Neural cell (in vitro differentiated cells): ENCODE measurements around the gene RAD51B. TPM values are rescaled to one million over a fixed set of nuclear protein-coding genes. Genes with fewer than 3 reads are reported as not detected.

ENCODE experiments used
- H2AFZ ChIP-seq: fragments of 200-600, 300-800 bp; sonication (generic), shearing (Covaris generic); 2 replicates; pipeline ENCODE4 v1.6.0; 2014; ENCODE audit warnings: low read depth, mild to moderate bottlenecking, antibody characterized with exemption, low read length, moderate library complexity
- H3F3A ChIP-seq: fragments of 200-600 bp; shearing (Covaris generic); 2 replicates; pipeline ENCODE4 v1.6.1; 2016; ENCODE audit warnings: mild to moderate bottlenecking, moderate library complexity, mixed read lengths, antibody characterized with exemption, low read length; ENCODE audit not compliant: insufficient read depth, poor library complexity, severe bottlenecking
- H3K27ac ChIP-seq: fragments of 200-600, 300-800 bp; sonication (generic), shearing (Covaris generic); 2 replicates; pipeline ENCODE4 v1.5.1; 2014; ENCODE audit warnings: mild to moderate bottlenecking, low read length, moderate library complexity
- H3K27me3 ChIP-seq: fragments of 300-800, 200-600 bp; sonication (generic), shearing (Covaris generic); 2 replicates; pipeline ENCODE4 v1.6.0; 2014; ENCODE audit warnings: mild to moderate bottlenecking, low read depth, low read length, moderate library complexity; ENCODE audit not compliant: insufficient read depth
- H3K36me3 ChIP-seq: fragments of 300-800, 200-600 bp; sonication (generic), shearing (Covaris generic); 2 replicates; pipeline ENCODE4 v1.5.1; 2014; ENCODE audit warnings: mild to moderate bottlenecking, antibody characterized with exemption, low read length, moderate library complexity; ENCODE audit not compliant: insufficient read depth
- H3K4me2 ChIP-seq: fragments of 300-800, 200-600 bp; sonication (generic), shearing (Covaris generic); 2 replicates; pipeline ENCODE4 v1.6.0; 2014; ENCODE audit warnings: mild to moderate bottlenecking, low read length
- H3K4me3 ChIP-seq: fragments of 300-800, 200-600 bp; sonication (generic), shearing (Covaris generic); 2 replicates; pipeline ENCODE4 v1.5.1; 2014; ENCODE audit warnings: mild to moderate bottlenecking, low read length, moderate library complexity
- H3K79me2 ChIP-seq: fragments of 200-600 bp; shearing (Covaris generic); replicated peaks from 2 replicates; pipeline ENCODE4 v1.6.0; 2014; ENCODE audit warnings: mild to moderate bottlenecking, low read length, moderate library complexity; ENCODE audit not compliant: insufficient read depth
- H3K9ac ChIP-seq: fragments of 300-800, 200-600 bp; sonication (generic), shearing (Covaris generic); 2 replicates; pipeline ENCODE4 v1.6.1; 2016; ENCODE audit warnings: mild to moderate bottlenecking, low read length, mixed read lengths
- H3K9me2 ChIP-seq: fragments of 200-600 bp; shearing (Covaris generic); 2 replicates; pipeline ENCODE4 v1.6.1; 2016; ENCODE audit warnings: mild to moderate bottlenecking, low read length, mixed read lengths; ENCODE audit not compliant: insufficient read depth
- H3K9me3 ChIP-seq: fragments of 200-600, 300-800 bp; sonication (generic), shearing (Covaris generic); 2 replicates; pipeline ENCODE4 v1.6.1; 2016; ENCODE audit warnings: mild to moderate bottlenecking, mixed run types, low read length, moderate library complexity, mixed read lengths
- H4K20me1 ChIP-seq: fragments of 200-600 bp; shearing (Covaris generic); 2 replicates; pipeline ENCODE4 v1.6.1; 2016; ENCODE audit warnings: mild to moderate bottlenecking, mixed run types; ENCODE audit not compliant: insufficient read depth
- CTCF ChIP-seq: fragments of 450-650 bp; IDR thresholded peaks from 2 replicates; pipeline ENCODE4 v1.5.1; 2014; ENCODE audit warnings: antibody characterized with exemption, mild to moderate bottlenecking, moderate library complexity; ENCODE audit not compliant: poor library complexity, severe bottlenecking
- EP300 ChIP-seq: fragments of 450-650 bp; conservative IDR thresholded peaks from 2 replicates; pipeline ENCODE4 v1.6.1; 2014; ENCODE audit warnings: antibody characterized with exemption, mild to moderate bottlenecking, moderate library complexity; ENCODE audit not compliant: poor library complexity, severe bottlenecking
- EZH2 ChIP-seq: fragments of 200-600, 300-800 bp; shearing (Covaris generic), sonication (generic); IDR thresholded peaks from 2 replicates; pipeline ENCODE4 v1.6.1; 2014; ENCODE audit warnings: antibody characterized with exemption, low read length, borderline replicate concordance, mild to moderate bottlenecking; ENCODE audit not compliant: insufficient read depth, poor library complexity, severe bottlenecking
- MXI1 ChIP-seq: fragments of 450-650 bp; conservative IDR thresholded peaks from 2 replicates; pipeline ENCODE4 v1.6.1; 2014; ENCODE audit warnings: antibody characterized with exemption, mild to moderate bottlenecking; ENCODE audit not compliant: poor library complexity, severe bottlenecking
- POLR2AphosphoS5 ChIP-seq: IDR thresholded peaks from 2 replicates; pipeline ENCODE4 v1.6.1; 2012
- RAD21 ChIP-seq: fragments of 450-650 bp; conservative IDR thresholded peaks from 2 replicates; pipeline ENCODE4 v1.6.1; 2014; ENCODE audit warnings: antibody characterized with exemption, mild to moderate bottlenecking, moderate library complexity
- REST ChIP-seq: IDR thresholded peaks from 2 replicates; pipeline ENCODE4 v1.6.1; 2012; ENCODE audit warnings: borderline replicate concordance
- SMC3 ChIP-seq: fragments of 450-650 bp; conservative IDR thresholded peaks from 2 replicates; pipeline ENCODE4 v1.6.1; 2014; ENCODE audit warnings: antibody characterized with exemption, mild to moderate bottlenecking, moderate library complexity; ENCODE audit not compliant: poor library complexity
- TAF1 ChIP-seq: IDR thresholded peaks from 2 replicates; pipeline ENCODE4 v1.6.1; 2012; ENCODE audit warnings: low read depth
- polyA plus RNA-seq: library from polyadenylated mRNA; depleted of rRNA; stranded (reverse); fragments of >200 nt; gene quantifications from 2 replicates; pipeline ENCODE4 v1.2.3, GENCODE V29; 2014

The RAD51B gene
- polyA plus RNA-seq, 1 donor from 2014 or later: 3.1 TPM

- no peak for TF ChIP-seq CTCF
- no peak for TF ChIP-seq POLR2AphosphoS5
- no peak for TF ChIP-seq REST
- TF ChIP-seq TAF1: no peak
- no peak for TF ChIP-seq RAD21
- no peak for TF ChIP-seq EZH2
- no peak for TF ChIP-seq EP300
- no peak for TF ChIP-seq MXI1
- no peak for TF ChIP-seq SMC3
- H3F3A ChIP-seq: no peaks in the 10 kb centered on the region
- no peak overlapping the region for H3K27ac ChIP-seq
- no peak overlapping the region for H3K9ac ChIP-seq
- H2AFZ ChIP-seq: no peak overlapping the region
- no peaks in the 10 kb centered on the region for H3K9me3 ChIP-seq
- H3K79me2 ChIP-seq: no peaks in the 10 kb centered on the region
- H3K27me3 ChIP-seq: no peaks in the 10 kb centered on the region
- no peaks in the 10 kb centered on the region for H4K20me1 ChIP-seq
- no peaks in the 10 kb centered on the region for H3K36me3 ChIP-seq
- no peaks in the 10 kb centered on the region for H3K9me2 ChIP-seq
- H3K4me2 ChIP-seq: no peak overlapping the region
- no peak overlapping the region for H3K4me3 ChIP-seq
Measured at GRCh38 chr14:68564191-68564825, 744.7 kb downstream of the RAD51B start.

- Histone ChIP-seq H3K27me3 (no peaks in the 10 kb centered on the region), H3K36me3 (no peaks in the 10 kb centered on the region), H3K4me3 (no peak overlapping the region), H3F3A (no peaks in the 10 kb centered on the region), H3K9me3 (no peaks in the 10 kb centered on the region), H4K20me1 (no peaks in the 10 kb centered on the region), H3K27ac (no peak overlapping the region), H3K9ac (no peak overlapping the region), H3K9me2 (no peaks in the 10 kb centered on the region), H2AFZ (no peak overlapping the region), H3K79me2 (no peaks in the 10 kb centered on the region), H3K4me2 (no peak overlapping the region)
- no peak for TF ChIP-seq CTCF
- no peak for TF ChIP-seq POLR2AphosphoS5
- no peak for TF ChIP-seq TAF1
- no peak for TF ChIP-seq SMC3
- no peak for TF ChIP-seq REST
- TF ChIP-seq MXI1: no peak
- TF ChIP-seq RAD21: no peak
- TF ChIP-seq EZH2: no peak
- no peak for TF ChIP-seq EP300
Measured at GRCh38 chr14:68564826-68565759, 745.5 kb downstream of the RAD51B start.
